SK-N-SH (cell line): ENCODE data around the gene DSG3. TPM values are rescaled to one million over a fixed set of nuclear protein-coding genes. Genes with fewer than 3 reads are reported as not detected.

Experiments used
- CTCF ChIA-PET: fragments of 300-600, 350-600 bp; formaldehyde crosslinking; extraction: SDS; loops from one replicate; lab custom pipeline; 2021; lab: Yijun Ruan, JAX
- POLR2A ChIA-PET: fragments of 350-600 bp; sonication (Branson Sonifier 250); formaldehyde crosslinking; extraction: SDS; loops from one replicate; lab custom pipeline; 2020; ENCODE audit warnings: antibody characterized with exemption, inconsistent platforms; lab: Yijun Ruan, JAX
- DNase-seq: peaks from one replicate; pipeline ENCODE4 v3.0.0; 2012
- H2AFZ ChIP-seq: fragments of 200-600 bp; sonication (generic); 2 replicates; pipeline ENCODE4 v1.8.1; 2016; ENCODE audit warnings: antibody characterized with exemption, mild to moderate bottlenecking, low read depth
- H3F3A ChIP-seq: fragments of 200-600 bp; sonication (generic); replicated peaks from 2 replicates; pipeline ENCODE3; 2016; ENCODE audit warnings: antibody characterized with exemption, mild to moderate bottlenecking; ENCODE audit not compliant: insufficient read depth
- H3K27ac ChIP-seq, 2 experiments: fragments of 200-500 bp in 1 of 2; fragments of 200-600 bp in 1 of 2; sonication (Bioruptor generic) in 1 of 2; sonication (generic), shearing (Covaris generic) in 1 of 2; 2 replicates each; pipeline versions ENCODE4 v1.5.1 to v1.6.1; 2014 to 2016; ENCODE audit warnings: low read depth in 2 of 2, inconsistent platforms in 1 of 2, low read length in 1 of 2, mild to moderate bottlenecking in 1 of 2, mixed read lengths in 1 of 2
- H3K27me3 ChIP-seq: fragments of 200-600 bp; sonication (generic), shearing (Covaris generic); 2 replicates; pipeline ENCODE4 v1.6.1; 2016; ENCODE audit warnings: mixed run types; ENCODE audit not compliant: insufficient read depth
- H3K36me3 ChIP-seq, 2 experiments: fragments of 200-500 bp in 1 of 2; fragments of 200-600 bp in 1 of 2; sonication (Bioruptor generic) in 1 of 2; sonication (generic) in 1 of 2; replicated peaks in 1 of 2; 2 replicates each; pipeline versions ENCODE3 to v1.5.1; 2014 to 2016; ENCODE audit warnings: low read length in 1 of 2, mild to moderate bottlenecking in 1 of 2; ENCODE audit not compliant: insufficient read depth in 2 of 2, control insufficient read depth in 1 of 2
- H3K4me1 ChIP-seq, 2 experiments: fragments of 200-500 bp in 1 of 2; fragments of 200-600 bp in 1 of 2; sonication (Bioruptor generic) in 1 of 2; sonication (generic), shearing (Covaris generic) in 1 of 2; 2 replicates each; pipeline versions ENCODE4 v1.5.1 to v1.6.1; 2014 to 2016; ENCODE audit warnings: low read depth in 1 of 2, low read length in 1 of 2, mixed run types in 1 of 2; ENCODE audit not compliant: insufficient read depth in 2 of 2, control insufficient read depth in 1 of 2
- H3K4me2 ChIP-seq: fragments of 200-600 bp; sonication (generic), shearing (Covaris generic); 2 replicates; pipeline ENCODE4 v1.6.1; 2017; ENCODE audit warnings: mixed run types
- H3K4me3 ChIP-seq, 2 experiments: fragments of 200-500 bp in 1 of 2; fragments of 200-600 bp in 1 of 2; sonication (Bioruptor generic) in 1 of 2; sonication (generic), shearing (Covaris generic) in 1 of 2; 2 replicates each; pipeline versions ENCODE4 v1.5.1 to v1.8.1; 2014 to 2016; ENCODE audit warnings: low read depth in 2 of 2, inconsistent platforms in 1 of 2, low read length in 1 of 2, mild to moderate bottlenecking in 1 of 2, mixed read lengths in 1 of 2, moderate library complexity in 1 of 2
- H3K79me2 ChIP-seq: fragments of 200-600 bp; sonication (generic); 2 replicates; pipeline ENCODE4 v1.8.1; 2017; ENCODE audit warnings: mild to moderate bottlenecking; ENCODE audit not compliant: insufficient read depth
- H3K9ac ChIP-seq: fragments of 200-600 bp; sonication (generic); 2 replicates; pipeline ENCODE4 v1.6.1; 2017; ENCODE audit warnings: mixed run types
- H3K9me2 ChIP-seq: fragments of 200-600 bp; sonication (generic); 2 replicates; pipeline ENCODE4 v1.6.1; 2017; ENCODE audit warnings: mixed run types
- H3K9me3 ChIP-seq: fragments of 200-600 bp; sonication (generic); 2 replicates; pipeline ENCODE4 v1.6.1; 2017; ENCODE audit warnings: mixed run types, mild to moderate bottlenecking, moderate library complexity
- H4K20me1 ChIP-seq: fragments of 200-600 bp; sonication (generic); 2 replicates; pipeline ENCODE4 v1.6.1; 2017; ENCODE audit warnings: mild to moderate bottlenecking, mixed run types; ENCODE audit not compliant: insufficient read depth
- CHD2 ChIP-seq: fragments of 150-350 bp; IDR thresholded peaks from 2 replicates; pipeline ENCODE4 v1.6.1; 2018; ENCODE audit warnings: low read length; ENCODE audit not compliant: partially characterized antibody
- EP300 ChIP-seq, 2 experiments: IDR thresholded peaks; 2 replicates each; pipeline versions ENCODE4 v1.4.0 to v1.6.1; 2012; ENCODE audit warnings: borderline replicate concordance in 1 of 2, low read depth in 1 of 2, low read length in 1 of 2
- EZH2phosphoT487 ChIP-seq: fragments of 200-600 bp; sonication (generic); IDR thresholded peaks from 2 replicates; pipeline ENCODE4 v1.6.1; 2017; ENCODE audit warnings: low read depth, mixed run types, mild to moderate bottlenecking, antibody characterized with exemption, moderate library complexity, borderline replicate concordance
- FOSL2 ChIP-seq: IDR thresholded peaks from 2 replicates; pipeline ENCODE4 v1.4.0; 2012; ENCODE audit warnings: low read depth, mild to moderate bottlenecking, moderate library complexity, borderline replicate concordance
- FOXM1 ChIP-seq: IDR thresholded peaks from 2 replicates; pipeline ENCODE4 v1.4.0; 2012; ENCODE audit warnings: low read depth, mild to moderate bottlenecking
- GABPA ChIP-seq: IDR thresholded peaks from 2 replicates; pipeline ENCODE4 v1.4.0; 2012; ENCODE audit warnings: low read depth, mild to moderate bottlenecking
- GATA2 ChIP-seq: sonication (generic); formaldehyde crosslinking; IDR thresholded peaks from 2 replicates; pipeline ENCODE4 v1.5.0; 2020; ENCODE audit warnings: mild to moderate bottlenecking, missing genetic modification reagents
- IRF3 ChIP-seq: fragments of 150-350 bp; IDR thresholded peaks from 2 replicates; pipeline ENCODE4 v1.6.1; 2016; ENCODE audit warnings: mild to moderate bottlenecking, low read depth, low read length
- MAX ChIP-seq: IDR thresholded peaks from 2 replicates; pipeline ENCODE4 v1.4.0; 2012; ENCODE audit warnings: low read depth
- MEF2A ChIP-seq: IDR thresholded peaks from 2 replicates; pipeline ENCODE4 v1.4.0; 2012; ENCODE audit warnings: low read depth, borderline replicate concordance
- MXI1 ChIP-seq: IDR thresholded peaks from 2 replicates; pipeline ENCODE4 v1.6.1; 2012; ENCODE audit warnings: mild to moderate bottlenecking, low read depth, low read length, improper control_type of control experiment
- NFIC ChIP-seq: IDR thresholded peaks from 2 replicates; pipeline ENCODE4 v1.4.0; 2012; ENCODE audit warnings: borderline replicate concordance
- NRF1 ChIP-seq: IDR thresholded peaks from 2 replicates; pipeline ENCODE4 v1.6.1; 2012; ENCODE audit warnings: low read depth, mild to moderate bottlenecking, low read length
- RCOR1 ChIP-seq: fragments of 150-350 bp; IDR thresholded peaks from 2 replicates; pipeline ENCODE4 v1.6.1; 2017; ENCODE audit warnings: antibody characterized with exemption, low read length
- RFX5 ChIP-seq: IDR thresholded peaks from 2 replicates; pipeline ENCODE4 v1.6.1; 2012; ENCODE audit warnings: mild to moderate bottlenecking, improper control_type of control experiment, low read length
- RXRA ChIP-seq: IDR thresholded peaks from 2 replicates; pipeline ENCODE4 v1.4.0; 2012; ENCODE audit warnings: low read depth, mild to moderate bottlenecking, borderline replicate concordance
- SIN3A ChIP-seq: IDR thresholded peaks from 2 replicates; pipeline ENCODE4 v1.6.1; 2012; ENCODE audit warnings: low read depth, mild to moderate bottlenecking, low read length, moderate library complexity, borderline replicate concordance
- ZBTB33 ChIP-seq: IDR thresholded peaks from 2 replicates; pipeline ENCODE4 v1.4.0; 2012; ENCODE audit warnings: low read depth, borderline replicate concordance
- whole genome bisulfite sequencing: methylation state at CpG from one replicate; pipeline ENCODE4 v1.1.6; 2017; ENCODE audit warnings: low lambda C conversion rate; 5-methylcytosine and 5-hydroxymethylcytosine counted together
- polyA plus RNA-seq, 3 experiments: library from polyadenylated mRNA; depleted of rRNA; stranded (reverse); fragments of >200 nt; gene quantifications; 2 replicates each; pipeline ENCODE4 v1.2.3, GENCODE V29; 2012

The DSG3 gene
- polyA plus RNA-seq, 1 of the 3 experiments (the other 2 are of a cell fraction), result 0.02 TPM

GRCh38 chr18:31403409-31403808, 44.1 kb upstream of the DSG3 start:
- no peaks in the 10 kb centered on the region for H4K20me1 ChIP-seq
- H3K79me2 ChIP-seq, result no peaks in the 10 kb centered on the region
- H3K4me1 ChIP-seq, result no peaks in the 10 kb centered on the region
- DNase-seq, result no peak
- H3K9ac ChIP-seq, result no peak overlapping the region
- 12% methylated on average over 2 of the region's 2 CpGs for WGBS
- no peak overlapping the region for H3K4me3 ChIP-seq
- POLR2A ChIA-PET, result no interaction called here
- peaks cover 8% of the 10 kb centered on the region; the same call in 1 of the 2 replicates for H3K27me3 ChIP-seq
- no peak overlapping the region for H2AFZ ChIP-seq
- H3K27ac ChIP-seq, result no peak overlapping the region
- no peaks in the 10 kb centered on the region for H3F3A ChIP-seq
- no peaks in the 10 kb centered on the region for H3K36me3 ChIP-seq
- no peak overlapping the region for H3K4me2 ChIP-seq
- no peaks in the 10 kb centered on the region for H3K9me3 ChIP-seq
- CTCF ChIA-PET, result no interaction called here
- TF ChIP-seq NRF1, result no peak
- no peak for TF ChIP-seq MXI1
- TF ChIP-seq FOSL2, result no peak
- TF ChIP-seq, all 33 proteins: peak for 0
- no peaks in the 10 kb centered on the region for H3K9me2 ChIP-seq

- no peaks in the 10 kb centered on the region for H3K79me2 ChIP-seq
- POLR2A ChIA-PET, result no interaction called here
- H4K20me1 ChIP-seq, result no peaks in the 10 kb centered on the region
- H3F3A ChIP-seq, result no peaks in the 10 kb centered on the region
- no peaks in the 10 kb centered on the region for H3K36me3 ChIP-seq
- H3K9me2 ChIP-seq, result no peaks in the 10 kb centered on the region
- no peaks in the 10 kb centered on the region for H3K9me3 ChIP-seq
- CTCF ChIA-PET, result interaction anchor here (0.8 to 0.9 kb wide), 3 partner anchors 11 to 201 kb away, joined by 3 read pairs; no protein-coding TSS in a partner anchor
- H3K27ac ChIP-seq, result no peak overlapping the region
- H3K27me3 ChIP-seq, result peaks cover 15% of the 10 kb centered on the region; the same call in 1 of the 2 replicates
- H2AFZ ChIP-seq, result no peak overlapping the region
- no peaks in the 10 kb centered on the region for H3K4me1 ChIP-seq
- no peak for TF ChIP-seq NFIC
- TF ChIP-seq RXRA, result no peak
- TF ChIP-seq RFX5, result no peak
- TF ChIP-seq FOXM1, result no peak
- no peak for TF ChIP-seq EP300 (IDR thresholded peaks at IDR 0.05; ENCODE audit: borderline replicate concordance in 1 of 2, low read depth in 1 of 2, low read length in 1 of 2)
- TF ChIP-seq MEF2A, result no peak
- TF ChIP-seq GABPA, result no peak
- TF ChIP-seq IRF3, result no peak
- no peak for TF ChIP-seq ZBTB33
- no peak for TF ChIP-seq CHD2
- TF ChIP-seq MAX, result no peak
- no peak for TF ChIP-seq GATA2 (CRISPR knock-in tag)
- TF ChIP-seq FOSL2, result no peak
- TF ChIP-seq EZH2phosphoT487, result no peak
- no peak for TF ChIP-seq RCOR1
- TF ChIP-seq SIN3A, result no peak
- TF ChIP-seq, all 33 proteins: peak for 0
- H3K4me2 ChIP-seq, result no peak overlapping the region
- 2% methylated on average over 3 of the region's 3 CpGs for WGBS
- H3K9ac ChIP-seq, result no peak overlapping the region
- H3K4me3 ChIP-seq, result no peak overlapping the region
- DNase-seq, result no peak
These were observed 39.9 kb upstream of the DSG3 start for GRCh38 chr18:31407649-31408048.
